HCT116 (cell line): ENCODE measurements around the gene P2RY12. TPM values are rescaled to one million over a fixed set of nuclear protein-coding genes. Genes with fewer than 3 reads are reported as not detected.

Experiments
- ATAC-seq: fragments of 200-7000 bp; cut with Tn5 transposase; 2 replicates; pipeline ENCODE4 v1.9.1; 2020; ENCODE audit warnings: mild to moderate bottlenecking, moderate library complexity
- BruUV-seq: library from RNA; stranded (reverse); fragments of 400-500 nt; replicated peaks from 2 replicates; lab custom pipeline; 2021; lab: Mats Ljungman, UMichigan
- CTCF ChIA-PET: fragments of 300-600 bp; sonication (Branson Sonifier 250); formaldehyde crosslinking; loops from one replicate; lab custom pipeline; 2021; ENCODE audit warnings: antibody characterized with exemption; lab: Charles Lee
- POLR2A ChIA-PET: fragments of 300-600, 350-600 bp; sonication (Branson Sonifier 250); formaldehyde crosslinking; loops from one replicate; lab custom pipeline; 2021; ENCODE audit warnings: antibody characterized with exemption; lab: Charles Lee
- RAD21 ChIA-PET, 2 experiments: fragments of 300-600 bp; sonication (Branson Sonifier 250); formaldehyde crosslinking; loops; one replicate each; lab custom pipeline; 2023; ENCODE audit warnings: low total read pairs in 2 of 2; ENCODE audit not compliant: uncharacterized antibody in 2 of 2, unreplicated experiment in 2 of 2, low non-redundant PET in 1 of 2; lab: Charles Lee
- DNase-seq: peaks from one replicate; pipeline ENCODE4 v3.0.0-alpha.2; 2010; ENCODE audit warnings: low read depth, low spot score
- H2AFZ ChIP-seq: fragments of 200-600 bp; shearing (Covaris generic), sonication (generic); 2 replicates; pipeline ENCODE4 v1.6.1; 2017; ENCODE audit warnings: low read depth, mixed run types, mixed read lengths, antibody characterized with exemption, low read length; ENCODE audit not compliant: poor library complexity, severe bottlenecking
- H3K27ac ChIP-seq: 2 replicates; pipeline ENCODE4 v1.5.1; 2012; ENCODE audit warnings: low read depth, low read length
- H3K27me3 ChIP-seq: fragments of 200-600 bp; sonication (generic); 2 replicates; pipeline ENCODE4 v1.6.1; 2016; ENCODE audit warnings: mixed run types, low read length, mixed read lengths; ENCODE audit not compliant: insufficient read depth
- H3K36me3 ChIP-seq, 2 experiments: fragments of 200-500 bp in 1 of 2; fragments of 200-600 bp in 1 of 2; sonication (Bioruptor generic) in 1 of 2; sonication (generic) in 1 of 2; 2 replicates each; pipeline versions ENCODE4 v1.5.1 to v1.6.1; 2014 to 2016; ENCODE audit warnings: low read length in 2 of 2, inconsistent platforms in 1 of 2, mixed read lengths in 1 of 2, mixed run types in 1 of 2; ENCODE audit not compliant: insufficient read depth in 2 of 2, control insufficient read depth in 1 of 2
- H3K4me1 ChIP-seq, 2 experiments: fragments of 200-600 bp in 1 of 2; sonication (generic) in 1 of 2; 2 replicates each; pipeline versions ENCODE4 v1.5.1 to v1.6.1; 2012 to 2017; ENCODE audit warnings: low read length in 2 of 2, inconsistent platforms in 1 of 2, mild to moderate bottlenecking in 1 of 2, mixed read lengths in 1 of 2, mixed run types in 1 of 2, moderate library complexity in 1 of 2; ENCODE audit not compliant: insufficient read depth in 2 of 2, control insufficient read depth in 1 of 2
- H3K4me2 ChIP-seq: fragments of 200-600 bp; sonication (generic); 2 replicates; pipeline ENCODE4 v1.6.1; 2017; ENCODE audit warnings: mixed run types, low read length, mixed read lengths
- H3K4me3 ChIP-seq, 2 experiments: fragments of 200-600 bp in 1 of 2; sonication (generic) in 1 of 2; replicated peaks in 1 of 2; 2 replicates each; pipeline ENCODE4 v1.5.1; 2011 to 2016; ENCODE audit warnings: low read length in 2 of 2, control low read depth in 1 of 2, low read depth in 1 of 2, mild to moderate bottlenecking in 1 of 2, mixed read lengths in 1 of 2, mixed run types in 1 of 2
- H3K79me2 ChIP-seq: fragments of 200-600 bp; sonication (generic); 2 replicates; pipeline ENCODE4 v1.6.1; 2017; ENCODE audit warnings: mild to moderate bottlenecking, mixed run types, low read length, moderate library complexity, mixed read lengths; ENCODE audit not compliant: insufficient read depth
- H3K9ac ChIP-seq: fragments of 200-600 bp; sonication (generic); 2 replicates; pipeline ENCODE4 v1.6.1; 2016; ENCODE audit warnings: low read length, mixed read lengths
- H3K9me2 ChIP-seq: fragments of 200-600 bp; sonication (generic), shearing (Covaris generic); 2 replicates; pipeline ENCODE4 v1.6.1; 2017; ENCODE audit warnings: mixed run types, mild to moderate bottlenecking, moderate library complexity; ENCODE audit not compliant: insufficient read depth
- H3K9me3 ChIP-seq, 2 experiments: fragments of 200-500 bp in 1 of 2; fragments of 200-600 bp in 1 of 2; sonication (Bioruptor generic) in 1 of 2; sonication (generic) in 1 of 2; 2 replicates each; pipeline ENCODE4 v1.6.1; 2014 to 2017; ENCODE audit warnings: low read length in 2 of 2, mixed read lengths in 2 of 2, inconsistent platforms in 1 of 2, low read depth in 1 of 2, mild to moderate bottlenecking in 1 of 2, mixed run types in 1 of 2, moderate library complexity in 1 of 2; ENCODE audit not compliant: control insufficient read depth in 1 of 2, insufficient read depth in 1 of 2
- H4K20me1 ChIP-seq: fragments of 200-600 bp; sonication (generic), shearing (Covaris generic); 2 replicates; pipeline ENCODE4 v1.6.1; 2017; ENCODE audit warnings: mixed run types, mild to moderate bottlenecking, moderate library complexity; ENCODE audit not compliant: insufficient read depth
- CEBPB ChIP-seq: IDR thresholded peaks from 2 replicates; pipeline ENCODE4 v1.6.1; 2012; ENCODE audit warnings: low read depth
- EGR1 ChIP-seq: IDR thresholded peaks from 2 replicates; pipeline ENCODE4 v1.6.1; 2012; ENCODE audit warnings: low read depth
- ELF1 ChIP-seq: IDR thresholded peaks from 2 replicates; pipeline ENCODE4 v1.6.1; 2012; ENCODE audit warnings: low read depth, borderline replicate concordance
- EZH2 ChIP-seq: fragments of 200-600 bp; sonication (generic); IDR thresholded peaks from 2 replicates; pipeline ENCODE4 v1.6.1; 2017; ENCODE audit warnings: antibody characterized with exemption, mixed run types
- EZH2phosphoT487 ChIP-seq: fragments of 200-600 bp; IDR thresholded peaks from 2 replicates; pipeline ENCODE4 v1.6.1; 2018; ENCODE audit warnings: antibody characterized with exemption, borderline replicate concordance
- FOSL1 ChIP-seq: IDR thresholded peaks from 2 replicates; pipeline ENCODE4 v1.6.1; 2012; ENCODE audit warnings: low read depth
- POLR2A ChIP-seq: IDR thresholded peaks from 2 replicates; pipeline ENCODE4 v1.7.0; 2011; ENCODE audit warnings: borderline replicate concordance; ENCODE audit not compliant: insufficient read depth, insufficient read length; ENCODE audit errors: extremely low read depth
- RAD21 ChIP-seq: IDR thresholded peaks from 2 replicates; pipeline ENCODE4 v1.6.1; 2012; ENCODE audit warnings: low read depth, mild to moderate bottlenecking
- SIN3A ChIP-seq: IDR thresholded peaks from 2 replicates; pipeline ENCODE4 v1.6.1; 2012; ENCODE audit warnings: low read depth
- SRF ChIP-seq: IDR thresholded peaks from 2 replicates; pipeline ENCODE4 v1.6.1; 2012; ENCODE audit warnings: low read depth
- TCF7L2 ChIP-seq: IDR thresholded peaks from 2 replicates; pipeline ENCODE4 v1.7.0; 2011; ENCODE audit warnings: borderline replicate concordance, inconsistent platforms; ENCODE audit not compliant: insufficient read depth, insufficient read length; ENCODE audit errors: extremely low read depth
- YY1 ChIP-seq: IDR thresholded peaks from 2 replicates; pipeline ENCODE4 v1.6.1; 2011; ENCODE audit warnings: low read length, low read depth, moderate library complexity, mild to moderate bottlenecking; ENCODE audit not compliant: insufficient replicate concordance; ENCODE audit errors: extremely low read depth
- intact Hi-C: fragments of 100-400 bp; cut with micrococcal nuclease; formaldehyde crosslinking; loops from 2 replicates; pipeline ENCODE4 v1.10.0; 2022
- total RNA-seq: library from RNA; stranded (reverse); gene quantifications from one replicate; pipeline ENCODE4 v1.2.1, GENCODE V29; 2021; ENCODE audit not compliant: unreplicated experiment
- TF ChIP-seq, protein P1 (sequence below): IDR thresholded peaks from 2 replicates; pipeline ENCODE4 v1.6.1; 2012
- TF ChIP-seq, protein P2 (sequence below): IDR thresholded peaks from 2 replicates; pipeline ENCODE4 v1.6.1; 2011; ENCODE audit warnings: mild to moderate bottlenecking, low read length, moderate library complexity; ENCODE audit not compliant: insufficient replicate concordance; ENCODE audit errors: extremely low read depth

Gene P2RY12
- total RNA-seq, 1 experiment from 2014 or later = not detected

DNA sequence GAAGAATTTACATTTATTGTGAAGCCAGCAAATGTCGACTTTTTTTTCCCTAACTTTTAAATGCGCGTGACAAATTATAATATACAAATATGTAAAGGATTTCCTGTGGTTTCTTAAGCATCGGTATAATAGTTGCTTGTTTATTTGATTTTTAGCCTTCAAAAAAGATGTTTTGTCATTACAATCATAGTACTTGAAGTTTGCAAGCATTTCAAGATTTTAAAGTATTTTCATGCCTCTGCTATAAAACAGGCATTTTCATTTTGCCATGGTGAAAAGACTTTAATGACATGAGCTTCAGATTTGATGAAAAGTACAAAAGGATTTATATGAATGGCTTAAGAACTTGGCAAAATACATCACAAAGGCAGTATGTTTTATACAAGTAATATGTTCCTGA lies 9.4 kb upstream of the P2RY12 start:
- no peaks in the 10 kb centered on the region for H3K9me2 ChIP-seq
- BruUV-seq = no TSS peak
- TF ChIP-seq YY1 = no peak
- TF ChIP-seq FOSL1 = no peak
- TF ChIP-seq EZH2 = no peak
- no peak for TF ChIP-seq TCF7L2
- no peak for TF ChIP-seq EGR1
- no peak for TF ChIP-seq EZH2phosphoT487
- TF ChIP-seq POLR2A = no peak
- no peak overlapping the region for H3K27ac ChIP-seq
- ChIA-PET CTCF (interaction anchor here (1.2 kb wide), 1 partner anchor 33 kb away, joined by 3 read pairs; no protein-coding TSS in a partner anchor), RAD21 (no interaction called here), POLR2A (no interaction called here)
- no peaks in the 10 kb centered on the region for H4K20me1 ChIP-seq
- ATAC-seq (no peak), DNase-seq (no peak)
- no peaks in the 10 kb centered on the region for H3K36me3 ChIP-seq
- H3K27me3 ChIP-seq = no peaks in the 10 kb centered on the region
- intact Hi-C loops = no loop called here
- no peak overlapping the region for H3K9ac ChIP-seq
- H3K4me1 ChIP-seq = no peaks in the 10 kb centered on the region
- H2AFZ ChIP-seq = no peak overlapping the region
- H3K4me3 ChIP-seq = no peak overlapping the region
- no peaks in the 10 kb centered on the region for H3K79me2 ChIP-seq
- no peaks in the 10 kb centered on the region for H3K9me3 ChIP-seq
- no peak overlapping the region for H3K4me2 ChIP-seq

DNA sequence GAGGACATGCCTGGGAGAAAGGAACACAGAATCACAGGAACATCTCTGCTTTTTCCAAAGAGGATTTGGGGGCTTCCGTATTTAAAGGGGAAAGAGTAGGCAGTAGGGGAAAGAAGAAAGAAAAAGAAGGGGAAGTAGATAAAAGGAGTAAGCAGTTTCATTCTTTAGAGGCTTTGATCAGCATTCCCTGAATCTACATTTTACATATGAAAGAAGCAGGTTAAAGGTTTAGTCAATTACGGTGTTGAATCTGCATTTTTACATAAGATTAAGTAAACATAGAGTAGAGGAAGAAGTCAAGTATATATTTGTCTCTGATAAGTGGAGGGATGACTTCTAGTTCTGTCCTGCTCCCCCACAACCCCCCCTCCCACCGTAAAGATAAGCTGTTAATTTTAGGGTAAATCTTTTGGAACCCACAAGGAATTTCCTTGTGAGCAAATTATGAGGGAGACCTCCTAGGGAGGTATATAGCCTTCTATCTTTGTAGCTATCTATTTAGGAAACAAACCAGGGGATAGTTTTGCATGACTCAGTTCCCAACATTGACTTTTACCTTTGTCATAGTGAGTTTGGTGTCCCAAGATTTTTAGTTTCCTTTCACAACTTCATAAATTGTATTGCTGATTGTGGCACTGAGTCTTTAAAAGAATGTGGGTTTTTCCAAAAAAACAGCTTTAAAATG lies 8.7 kb upstream of the P2RY12 start:
- no peaks in the 10 kb centered on the region for H4K20me1 ChIP-seq
- H2AFZ ChIP-seq = no peak overlapping the region
- ATAC-seq = no peak
- no peak overlapping the region for H3K27ac ChIP-seq
- no peak overlapping the region for H3K4me3 ChIP-seq
- ChIA-PET RAD21 (no interaction called here), POLR2A (no interaction called here), CTCF (interaction anchor here (1.2 kb wide), 1 partner anchor 32 kb away, joined by 3 read pairs; no protein-coding TSS in a partner anchor)
- H3K9ac ChIP-seq = no peak overlapping the region
- BruUV-seq = no TSS peak
- intact Hi-C loops = no loop called here
- no peak for DNase-seq
- no peaks in the 10 kb centered on the region for H3K36me3 ChIP-seq
- no peaks in the 10 kb centered on the region for H3K27me3 ChIP-seq
- no peaks in the 10 kb centered on the region for H3K9me3 ChIP-seq
- TF ChIP-seq EZH2 (no peak), SRF (no peak), CEBPB (no peak), ELF1 (no peak), SIN3A (no peak), YY1 (no peak), RAD21 (no peak), TCF7L2 (no peak)
- TF ChIP-seq, protein P1, sequence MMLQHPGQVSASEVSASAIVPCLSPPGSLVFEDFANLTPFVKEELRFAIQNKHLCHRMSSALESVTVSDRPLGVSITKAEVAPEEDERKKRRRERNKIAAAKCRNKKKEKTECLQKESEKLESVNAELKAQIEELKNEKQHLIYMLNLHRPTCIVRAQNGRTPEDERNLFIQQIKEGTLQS = no peak
- TF ChIP-seq, protein P2, sequence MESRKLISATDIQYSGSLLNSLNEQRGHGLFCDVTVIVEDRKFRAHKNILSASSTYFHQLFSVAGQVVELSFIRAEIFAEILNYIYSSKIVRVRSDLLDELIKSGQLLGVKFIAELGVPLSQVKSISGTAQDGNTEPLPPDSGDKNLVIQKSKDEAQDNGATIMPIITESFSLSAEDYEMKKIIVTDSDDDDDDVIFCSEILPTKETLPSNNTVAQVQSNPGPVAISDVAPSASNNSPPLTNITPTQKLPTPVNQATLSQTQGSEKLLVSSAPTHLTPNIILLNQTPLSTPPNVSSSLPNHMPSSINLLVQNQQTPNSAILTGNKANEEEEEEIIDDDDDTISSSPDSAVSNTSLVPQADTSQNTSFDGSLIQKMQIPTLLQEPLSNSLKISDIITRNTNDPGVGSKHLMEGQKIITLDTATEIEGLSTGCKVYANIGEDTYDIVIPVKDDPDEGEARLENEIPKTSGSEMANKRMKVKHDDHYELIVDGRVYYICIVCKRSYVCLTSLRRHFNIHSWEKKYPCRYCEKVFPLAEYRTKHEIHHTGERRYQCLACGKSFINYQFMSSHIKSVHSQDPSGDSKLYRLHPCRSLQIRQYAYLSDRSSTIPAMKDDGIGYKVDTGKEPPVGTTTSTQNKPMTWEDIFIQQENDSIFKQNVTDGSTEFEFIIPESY = no peak
- no peaks in the 10 kb centered on the region for H3K79me2 ChIP-seq
- no peak overlapping the region for H3K4me2 ChIP-seq
- H3K9me2 ChIP-seq = no peaks in the 10 kb centered on the region
- no peaks in the 10 kb centered on the region for H3K4me1 ChIP-seq
